HepG2 (cell line): Measurements from ENCODE around the gene ZNF367. TPM values are rescaled to one million over a fixed set of nuclear protein-coding genes. Genes with fewer than 3 reads are reported as not detected.
A peak's percentile ranks its signal among the peaks of the same experiment; 100 is the strongest.

Experiments used
- ATAC-seq: fragments of 200-7000 bp; cut with Tn5 transposase; 3 replicates; pipeline ENCODE4 v1.9.1; 2020; ENCODE audit warnings: mild to moderate bottlenecking, moderate library complexity
- BruUV-seq: library from RNA; stranded (reverse); fragments of 400-500 nt; replicated peaks from 2 replicates; lab custom pipeline; 2021; lab: Mats Ljungman, UMichigan
- CTCF ChIA-PET: fragments of 300-600 bp; formaldehyde crosslinking; extraction: SDS; loops from one replicate; lab custom pipeline; 2021; ENCODE audit warnings: low total read pairs, inconsistent platforms, low intra/inter-chr PET ratio; lab: Yijun Ruan, JAX
- POLR2A ChIA-PET: fragments of 350-600 bp; sonication (Branson Sonifier 250); formaldehyde crosslinking; loops from one replicate; lab custom pipeline; 2020; ENCODE audit warnings: antibody characterized with exemption, inconsistent platforms; lab: Yijun Ruan, JAX
- DNase-seq: peaks from one replicate; pipeline ENCODE4 v3.0.0-alpha.2; 2015; ENCODE audit warnings: low spot score
- FAIRE-seq: peaks from 3 replicates; lab custom pipeline; 2011; peaks lifted over from hg19 to GRCh38; lab: Jason Lieb, UNC
- H2AFZ ChIP-seq: one replicate; pipeline ENCODE4 v1.6.1; 2011; ENCODE audit warnings: low read length, inconsistent platforms
- H3K27ac ChIP-seq: fragments of 300-600 bp; 3 replicates; pipeline ENCODE4 v1.8.0; 2011; ENCODE audit warnings: mixed run types, mild to moderate bottlenecking, mixed read lengths, low read length, inconsistent platforms; ENCODE audit not compliant: insufficient read depth; ENCODE audit errors: extremely low read length
- H3K27me3 ChIP-seq, 2 experiments: fragments of 200-600 bp in 1 of 2; 2 replicates in 1 of 2; 3 replicates in 1 of 2; pipeline versions ENCODE4 v1.6.0 to v1.8.0; 2011; ENCODE audit warnings: low read length in 2 of 2, mild to moderate bottlenecking in 2 of 2, moderate library complexity in 2 of 2, inconsistent platforms in 1 of 2; ENCODE audit not compliant: insufficient read depth in 2 of 2, control insufficient read depth in 1 of 2
- H3K36me3 ChIP-seq, 2 experiments: fragments of 200-600 bp in 1 of 2; replicated peaks in 1 of 2; 2 replicates in 1 of 2; 3 replicates in 1 of 2; pipeline versions ENCODE4 v1.5.1 to v1.8.0; 2011; ENCODE audit warnings: low read length in 2 of 2, inconsistent platforms in 1 of 2; ENCODE audit not compliant: insufficient read depth in 2 of 2, control insufficient read depth in 1 of 2
- H3K4me1 ChIP-seq: 2 replicates; pipeline ENCODE4 v1.5.1; 2012; ENCODE audit warnings: low read length, inconsistent platforms; ENCODE audit not compliant: insufficient read depth
- H3K4me2 ChIP-seq: 2 replicates; pipeline ENCODE4 v1.6.0; 2011; ENCODE audit warnings: low read depth, low read length, inconsistent platforms
- H3K4me3 ChIP-seq, 3 experiments: fragments of 200-600 bp in 1 of 3; sonication (generic), shearing (Covaris generic) in 1 of 3; replicated peaks in 1 of 3; 2 replicates each; pipeline ENCODE4 v1.5.1; 2011 to 2016; ENCODE audit warnings: low read length in 3 of 3, inconsistent platforms in 2 of 3, low read depth in 2 of 3, mild to moderate bottlenecking in 2 of 3, control low read depth in 1 of 3, mixed read lengths in 1 of 3; ENCODE audit not compliant: insufficient read depth in 1 of 3
- H3K79me2 ChIP-seq: one replicate; pipeline ENCODE4 v1.6.1; 2011; ENCODE audit warnings: low read length, inconsistent platforms; ENCODE audit not compliant: insufficient read depth
- H3K9ac ChIP-seq: 2 replicates; pipeline ENCODE4 v1.6.0; 2011; ENCODE audit warnings: mild to moderate bottlenecking, low read depth, low read length, inconsistent platforms; ENCODE audit not compliant: insufficient read depth
- H3K9me3 ChIP-seq: 2 replicates; pipeline ENCODE4 v1.5.1; 2012; ENCODE audit warnings: mild to moderate bottlenecking, low read length
- H4K20me1 ChIP-seq: 2 replicates; pipeline ENCODE4 v1.6.0; 2011; ENCODE audit warnings: inconsistent platforms, mild to moderate bottlenecking, low read length, moderate library complexity; ENCODE audit not compliant: insufficient read depth
- CAMTA2 ChIP-seq: sonication (generic); formaldehyde crosslinking; IDR thresholded peaks from 2 replicates; pipeline ENCODE4 v1.4.0; 2020; ENCODE audit warnings: mild to moderate bottlenecking, missing genetic modification reagents, borderline replicate concordance
- FIP1L1 ChIP-seq: fragments of 200-400 bp; formaldehyde crosslinking; IDR thresholded peaks from 2 replicates; pipeline ENCODE4 v1.6.1; 2018; ENCODE audit warnings: low read depth, mild to moderate bottlenecking, low read length, moderate library complexity, borderline replicate concordance; ENCODE audit not compliant: insufficient read depth
- GABPA ChIP-seq, 2 experiments: IDR thresholded peaks; 2 replicates each; pipeline ENCODE4 v1.6.1; 2011 to 2016; ENCODE audit warnings: low read depth in 2 of 2, low read length in 1 of 2, missing biosample characterization in 1 of 2, missing genetic modification characterization in 1 of 2
- HBP1 ChIP-seq: IDR thresholded peaks from 2 replicates; pipeline ENCODE4 v1.6.1; 2016; ENCODE audit warnings: low read depth, control low read depth
- HINFP ChIP-seq: sonication (generic); formaldehyde crosslinking; IDR thresholded peaks from 2 replicates; pipeline ENCODE4 v1.4.0; 2020; ENCODE audit warnings: low read depth, mild to moderate bottlenecking, missing genetic modification reagents
- PRMT3 ChIP-seq: sonication (generic); formaldehyde crosslinking; IDR thresholded peaks from 2 replicates; pipeline ENCODE4 v1.8.1; 2022; ENCODE audit warnings: low read depth, mild to moderate bottlenecking, moderate library complexity, missing genetic modification reagents, borderline replicate concordance
- SAP130 ChIP-seq: IDR thresholded peaks from 2 replicates; pipeline ENCODE4 v1.6.1; 2016; ENCODE audit warnings: low read depth
- SATB2 ChIP-seq: sonication (generic); formaldehyde crosslinking; IDR thresholded peaks from 2 replicates; pipeline ENCODE4 v1.5.0; 2020; ENCODE audit warnings: missing genetic modification reagents
- SMARCE1 ChIP-seq: fragments of 450-650 bp; IDR thresholded peaks from 2 replicates; pipeline ENCODE4 v1.6.1; 2017; ENCODE audit warnings: borderline replicate concordance
- TCF7 ChIP-seq: sonication (generic); IDR thresholded peaks from 2 replicates; pipeline ENCODE4 v1.6.1; 2016; ENCODE audit warnings: antibody characterized with exemption, low read depth
- ZBTB33 ChIP-seq: sonication (generic); formaldehyde crosslinking; IDR thresholded peaks from 2 replicates; pipeline ENCODE4 v1.4.0; 2020; ENCODE audit warnings: missing genetic modification reagents
- WGBS: methylation state at CpG from one replicate; pipeline ENCODE4 v1.1.6; 2017; ENCODE audit warnings: low lambda C conversion rate; 5-methylcytosine and 5-hydroxymethylcytosine counted together
- in situ Hi-C: cut with HindIII; loops from 2 replicates; pipeline ENCODE4 v1.10.0; 2017; ENCODE audit warnings: low pct_unique_long_range_greater_than_20kb; ENCODE audit not compliant: extremely low pct_ligation_motif_present
- intact Hi-C: fragments of 100-400 bp; cut with micrococcal nuclease; formaldehyde crosslinking; loops from one replicate; pipeline ENCODE4 v1.10.0; 2022; ENCODE audit not compliant: unreplicated experiment
- polyA plus RNA-seq, 8 experiments: library from polyadenylated mRNA; depleted of rRNA in 3 of 8; stranded (reverse) in 7 of 8; unstranded in 1 of 8; fragments of >200 nt; fragmentation: Illumina TruSeq in 4 of 8; extraction: Trizol in 4 of 8; gene quantifications; 2 replicates each; pipeline versions ENCODE4 v1.2.1 to v1.2.3, GENCODE V29; 2011 to 2016; ENCODE audit warnings: low read depth in 4 of 8, missing spikeins in 1 of 8, mixed read lengths in 1 of 8; ENCODE audit not compliant: insufficient read depth in 1 of 8
- total RNA-seq, 5 experiments: library from RNA; depleted of rRNA; stranded (reverse); fragments of >200 nt; fragmentation: Illumina TruSeq; extraction: Trizol; gene quantifications; 2 replicates each; pipeline ENCODE4 v1.2.3, GENCODE V29; 2016; ENCODE audit warnings: low read depth in 1 of 5
- TF ChIP-seq, protein P1 (sequence below): sonication (generic); formaldehyde crosslinking; IDR thresholded peaks from 2 replicates; pipeline ENCODE4 v1.4.0; 2020; ENCODE audit warnings: mild to moderate bottlenecking, missing genetic modification reagents
- TF ChIP-seq, protein P2 (sequence below): sonication (generic); formaldehyde crosslinking; IDR thresholded peaks from 2 replicates; pipeline ENCODE4 v1.4.0; 2020; ENCODE audit warnings: mild to moderate bottlenecking, missing genetic modification reagents

Gene ZNF367
- total and polyA plus RNA-seq, 2 of the 13 experiments (the other 11 are each of a cell fraction or from before 2014, with no cell fraction given): 2.9 to 7.7 TPM

DNA sequence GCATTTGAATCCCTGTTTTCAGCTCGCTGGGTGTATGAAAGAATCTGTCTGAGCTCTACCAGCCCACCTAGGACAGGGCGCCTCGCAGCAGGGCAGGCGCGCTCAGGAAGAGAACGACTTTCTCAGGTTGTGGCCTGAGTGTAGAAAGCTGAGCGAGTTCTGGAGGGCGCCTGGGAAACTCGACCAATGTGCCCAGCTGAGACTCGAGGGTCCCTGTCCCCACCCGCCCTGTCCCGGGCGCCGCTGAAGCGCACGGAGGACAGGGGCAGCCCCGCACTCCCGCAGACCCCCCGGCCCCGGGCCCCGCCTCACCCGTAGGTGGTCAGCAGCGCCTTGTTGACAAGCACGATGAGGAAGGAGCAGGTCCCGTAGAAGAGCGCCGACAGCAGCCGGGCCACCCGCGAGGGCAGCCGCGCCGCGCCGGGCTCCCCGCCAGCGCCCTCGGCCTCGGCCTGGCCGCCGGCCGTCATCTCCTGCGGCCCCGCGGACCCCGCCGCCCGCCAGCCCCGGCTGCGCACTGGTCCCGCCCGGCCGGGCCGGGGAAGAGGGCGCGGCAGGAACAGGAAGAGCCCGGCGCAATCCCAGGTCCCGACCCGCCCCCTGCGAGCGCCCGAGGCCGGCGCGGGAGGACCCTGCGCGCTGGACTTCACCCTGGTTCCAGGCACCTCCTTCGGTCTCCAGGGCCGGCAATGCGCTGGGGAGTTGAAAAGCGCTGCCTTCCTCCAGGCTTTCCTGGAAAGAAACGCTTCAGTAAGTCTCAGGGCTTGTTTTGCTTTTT, 34.8 kb downstream of the ZNF367 start, which contains the start of gene SLC35D2 (continued):
- TF ChIP-seq GABPA (IDR thresholded peaks at IDR 0.05; ENCODE audit: low read depth, low read length): peak; percentile 65
- TF ChIP-seq GABPA (CRISPR knock-in tag; IDR thresholded peaks at IDR 0.05; ENCODE audit: low read depth): peak; percentile 56
- TF ChIP-seq, protein P1, sequence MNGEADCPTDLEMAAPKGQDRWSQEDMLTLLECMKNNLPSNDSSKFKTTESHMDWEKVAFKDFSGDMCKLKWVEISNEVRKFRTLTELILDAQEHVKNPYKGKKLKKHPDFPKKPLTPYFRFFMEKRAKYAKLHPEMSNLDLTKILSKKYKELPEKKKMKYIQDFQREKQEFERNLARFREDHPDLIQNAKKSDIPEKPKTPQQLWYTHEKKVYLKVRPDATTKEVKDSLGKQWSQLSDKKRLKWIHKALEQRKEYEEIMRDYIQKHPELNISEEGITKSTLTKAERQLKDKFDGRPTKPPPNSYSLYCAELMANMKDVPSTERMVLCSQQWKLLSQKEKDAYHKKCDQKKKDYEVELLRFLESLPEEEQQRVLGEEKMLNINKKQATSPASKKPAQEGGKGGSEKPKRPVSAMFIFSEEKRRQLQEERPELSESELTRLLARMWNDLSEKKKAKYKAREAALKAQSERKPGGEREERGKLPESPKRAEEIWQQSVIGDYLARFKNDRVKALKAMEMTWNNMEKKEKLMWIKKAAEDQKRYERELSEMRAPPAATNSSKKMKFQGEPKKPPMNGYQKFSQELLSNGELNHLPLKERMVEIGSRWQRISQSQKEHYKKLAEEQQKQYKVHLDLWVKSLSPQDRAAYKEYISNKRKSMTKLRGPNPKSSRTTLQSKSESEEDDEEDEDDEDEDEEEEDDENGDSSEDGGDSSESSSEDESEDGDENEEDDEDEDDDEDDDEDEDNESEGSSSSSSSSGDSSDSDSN (CRISPR knock-in tag): peak; percentile 88
- TF ChIP-seq, protein P2, sequence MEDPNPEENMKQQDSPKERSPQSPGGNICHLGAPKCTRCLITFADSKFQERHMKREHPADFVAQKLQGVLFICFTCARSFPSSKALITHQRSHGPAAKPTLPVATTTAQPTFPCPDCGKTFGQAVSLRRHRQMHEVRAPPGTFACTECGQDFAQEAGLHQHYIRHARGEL: no peak

DNA sequence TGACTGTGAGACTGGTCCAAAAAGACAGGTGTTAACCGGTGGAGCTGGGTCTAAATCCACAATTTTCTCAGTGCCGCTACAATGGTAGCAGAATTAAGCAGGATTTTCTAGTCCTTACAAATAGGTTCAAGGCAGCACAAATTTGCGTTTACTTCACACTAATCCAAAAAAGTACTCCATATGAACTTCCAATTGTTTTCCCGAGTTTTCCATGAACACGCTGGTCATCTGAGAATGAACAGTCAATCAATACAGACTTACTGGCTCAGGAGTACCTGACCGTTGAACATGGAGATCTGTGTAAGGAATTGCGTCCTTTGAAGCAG, 35.4 kb downstream of the ZNF367 start:
- intact Hi-C loops: loop anchor here (5.0 kb wide), 1 partner anchor 56 kb away; no protein-coding TSS in a partner anchor
- CTCF ChIA-PET: no interaction called here
- under 1% methylated on average over 7 of the region's 7 CpGs for WGBS
- TF ChIP-seq SMARCE1 (no peak), FIP1L1 (no peak), SAP130 (peak; percentile 46; the same call in 1 of the 2 replicates), ZBTB33 (CRISPR knock-in tag) (no peak), CAMTA2 (CRISPR knock-in tag) (no peak), TCF7 (no peak), SATB2 (CRISPR knock-in tag) (no peak), HINFP (CRISPR knock-in tag) (0 out of 2 replicates have a peak, but pooled peaks have one; percentile 53), PRMT3 (no peak), HBP1 (CRISPR knock-in tag) (0 out of 2 replicates have a peak, but pooled peaks have one; percentile 46)

More for the DNA sequence above, 35.4 kb downstream of the ZNF367 start:
- in situ Hi-C loops: no loop called here
- FAIRE-seq (no peak), ATAC-seq (no peak), DNase-seq (no peak)
- H3K4me3 ChIP-seq: peak overlapping the region; percentile 63 to 87 (median 72)
- H3K4me2 ChIP-seq: peak overlapping the region; percentile 100
- BruUV-seq: TSS peak; percentile 68
- peak overlapping the region; percentile 95 for H3K27ac ChIP-seq
- no peaks in the 10 kb centered on the region for H3K9me3 ChIP-seq
- peaks cover 85% of the 10 kb centered on the region for H3K4me1 ChIP-seq
- H2AFZ ChIP-seq: no peak overlapping the region
- no peaks in the 10 kb centered on the region; a peak in 1 of 5 replicates for H3K27me3 ChIP-seq
- peaks cover under 1 to 12% of the 10 kb centered on the region in 2 experiments; a peak in 4 of 5 replicates for H3K36me3 ChIP-seq
- H3K79me2 ChIP-seq: peaks cover 67% of the 10 kb centered on the region
- peak overlapping the region; percentile 90 for H3K9ac ChIP-seq
- peaks cover 28% of the 10 kb centered on the region for H4K20me1 ChIP-seq
- POLR2A ChIA-PET: interaction anchor here (0.7 to 4.7 kb wide), 13 partner anchors 8 to 109 kb away, joined by 3 to 25 read pairs (median 4); partner anchors contain the start of gene HABP4
